Measurements from ENCODE around the gene NASP. TPM values are rescaled to one million over a fixed set of nuclear protein-coding genes. Genes with fewer than 3 reads are reported as not detected.
A peak's percentile ranks its signal among the peaks of the same experiment; 100 is the strongest.

NASP gene
- total and polyA plus RNA-seq, 2 of the 13 experiments (the other 11 are each of a cell fraction or from before 2014, with no cell fraction given): 132 to 256 TPM

- TF ChIP-seq ZBTB2 (CRISPR knock-in tag; IDR thresholded peaks at IDR 0.05; ENCODE audit: low read depth) (no peak), IRF2 (CRISPR knock-in tag; IDR thresholded peaks at IDR 0.05) (peak; percentile 67; the same call in 1 of the 2 replicates), SOX5 (CRISPR knock-in tag; IDR thresholded peaks at IDR 0.05; ENCODE audit: borderline replicate concordance) (peak; percentile 85), KDM1A (CRISPR knock-in tag; IDR thresholded peaks at IDR 0.05) (no peak), THYN1 (CRISPR knock-in tag; IDR thresholded peaks at IDR 0.05; ENCODE audit: borderline replicate concordance, low read depth) (no peak), ZNF737 (CRISPR knock-in tag; IDR thresholded peaks at IDR 0.05; ENCODE audit: borderline replicate concordance) (no peak), PAXIP1 (CRISPR knock-in tag; conservative IDR thresholded peaks at IDR 0.05) (peak; percentile 95), THAP11 (CRISPR knock-in tag; IDR thresholded peaks at IDR 0.05) (peak; percentile 52), ZNF639 (CRISPR knock-in tag; conservative IDR thresholded peaks at IDR 0.05) (no peak), SOX13 (IDR thresholded peaks at IDR 0.05) (0 out of 2 replicates have a peak, but pooled peaks have one; percentile 38), SOX13 (CRISPR knock-in tag; conservative IDR thresholded peaks at IDR 0.05 in 1 of 2, IDR thresholded peaks at IDR 0.05 in 1 of 2) (peak in 1 of 2 experiments; percentile 91; a peak in 2 of 4 replicates), TBX3 (IDR thresholded peaks at IDR 0.05; ENCODE audit: borderline replicate concordance) (peak; percentile 67; the same call in 1 of the 2 replicates), ZFP36L1 (CRISPR knock-in tag; IDR thresholded peaks at IDR 0.05) (no peak), NFIC (IDR thresholded peaks at IDR 0.05; ENCODE audit: low read length) (peak; percentile 56; the same call in 1 of the 2 replicates), YEATS4 (CRISPR knock-in tag; IDR thresholded peaks at IDR 0.05; ENCODE audit: borderline replicate concordance) (peak; percentile 56; the same call in 1 of the 2 replicates), ARNTL (CRISPR knock-in tag; IDR thresholded peaks at IDR 0.05) (no peak), SATB2 (CRISPR knock-in tag; IDR thresholded peaks at IDR 0.05) (0 out of 2 replicates have a peak, but pooled peaks have one; percentile 61), HHEX (CRISPR knock-in tag; IDR thresholded peaks at IDR 0.05) (peak; percentile 73), CREB1 (IDR thresholded peaks at IDR 0.05) (no peak), CREB1 (CRISPR knock-in tag; IDR thresholded peaks at IDR 0.05) (peak; percentile 76)
- TF ChIP-seq, protein P1, sequence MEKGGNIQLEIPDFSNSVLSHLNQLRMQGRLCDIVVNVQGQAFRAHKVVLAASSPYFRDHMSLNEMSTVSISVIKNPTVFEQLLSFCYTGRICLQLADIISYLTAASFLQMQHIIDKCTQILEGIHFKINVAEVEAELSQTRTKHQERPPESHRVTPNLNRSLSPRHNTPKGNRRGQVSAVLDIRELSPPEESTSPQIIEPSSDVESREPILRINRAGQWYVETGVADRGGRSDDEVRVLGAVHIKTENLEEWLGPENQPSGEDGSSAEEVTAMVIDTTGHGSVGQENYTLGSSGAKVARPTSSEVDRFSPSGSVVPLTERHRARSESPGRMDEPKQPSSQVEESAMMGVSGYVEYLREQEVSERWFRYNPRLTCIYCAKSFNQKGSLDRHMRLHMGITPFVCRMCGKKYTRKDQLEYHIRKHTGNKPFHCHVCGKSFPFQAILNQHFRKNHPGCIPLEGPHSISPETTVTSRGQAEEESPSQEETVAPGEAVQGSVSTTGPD (CRISPR knock-in tag; IDR thresholded peaks at IDR 0.05): no peak
- TF ChIP-seq, protein P2, sequence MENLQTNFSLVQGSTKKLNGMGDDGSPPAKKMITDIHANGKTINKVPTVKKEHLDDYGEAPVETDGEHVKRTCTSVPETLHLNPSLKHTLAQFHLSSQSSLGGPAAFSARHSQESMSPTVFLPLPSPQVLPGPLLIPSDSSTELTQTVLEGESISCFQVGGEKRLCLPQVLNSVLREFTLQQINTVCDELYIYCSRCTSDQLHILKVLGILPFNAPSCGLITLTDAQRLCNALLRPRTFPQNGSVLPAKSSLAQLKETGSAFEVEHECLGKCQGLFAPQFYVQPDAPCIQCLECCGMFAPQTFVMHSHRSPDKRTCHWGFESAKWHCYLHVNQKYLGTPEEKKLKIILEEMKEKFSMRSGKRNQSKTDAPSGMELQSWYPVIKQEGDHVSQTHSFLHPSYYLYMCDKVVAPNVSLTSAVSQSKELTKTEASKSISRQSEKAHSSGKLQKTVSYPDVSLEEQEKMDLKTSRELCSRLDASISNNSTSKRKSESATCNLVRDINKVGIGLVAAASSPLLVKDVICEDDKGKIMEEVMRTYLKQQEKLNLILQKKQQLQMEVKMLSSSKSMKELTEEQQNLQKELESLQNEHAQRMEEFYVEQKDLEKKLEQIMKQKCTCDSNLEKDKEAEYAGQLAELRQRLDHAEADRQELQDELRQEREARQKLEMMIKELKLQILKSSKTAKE (CRISPR knock-in tag; IDR thresholded peaks at IDR 0.05; ENCODE audit: borderline replicate concordance): no peak
Observed at GRCh38 chr1:45658171-45658570, 74.3 kb downstream of the NASP start (continued).

All from HepG2 (cell line).